Endodermal cell (in vitro differentiated cells): ENCODE measurements around the gene CDH4. TPM values are rescaled to one million over a fixed set of nuclear protein-coding genes. Genes with fewer than 3 reads are reported as not detected.
A peak's percentile ranks its signal among the peaks of the same experiment; 100 is the strongest.

Source experiments
- DNase-seq: peaks from one replicate; pipeline ENCODE4 v3.0.0-alpha.2; 2017
- H3K27ac ChIP-seq: 2 replicates; pipeline ENCODE4 v1.5.1; 2013; ENCODE audit warnings: mild to moderate bottlenecking, low read depth, low read length, moderate library complexity
- H3K27me3 ChIP-seq: 2 replicates; pipeline ENCODE4 v1.6.1; 2013; ENCODE audit warnings: mild to moderate bottlenecking, low read length, moderate library complexity; ENCODE audit not compliant: insufficient read depth, control insufficient read depth, poor library complexity, severe bottlenecking
- H3K36me3 ChIP-seq: 2 replicates; pipeline ENCODE4 v1.7.0; 2013; ENCODE audit warnings: mild to moderate bottlenecking, low read length, moderate library complexity; ENCODE audit not compliant: control insufficient read depth, insufficient read depth
- H3K4me1 ChIP-seq: one replicate; pipeline ENCODE4 v1.7.0; 2013; ENCODE audit warnings: low read length; ENCODE audit not compliant: control insufficient read depth, insufficient read depth
- H3K4me3 ChIP-seq: 2 replicates; pipeline ENCODE4 v1.5.1; 2013; ENCODE audit warnings: mild to moderate bottlenecking, low read length, moderate library complexity
- H3K9ac ChIP-seq: 2 replicates; pipeline ENCODE4 v1.6.1; 2013; ENCODE audit warnings: mild to moderate bottlenecking, low read length, moderate library complexity; ENCODE audit not compliant: poor library complexity, severe bottlenecking; ENCODE audit errors: extremely low read depth
- H3K9me3 ChIP-seq: 2 replicates; pipeline ENCODE4 v1.6.1; 2013; ENCODE audit warnings: mild to moderate bottlenecking, low read length, moderate library complexity; ENCODE audit not compliant: control insufficient read depth
- H3K27ac Mint-ChIP-seq: 2 replicates; pipeline ENCODE4 v1.8.0; 2020; ENCODE audit warnings: mixed read lengths
- H3K27me3 Mint-ChIP-seq: 2 replicates; pipeline ENCODE4 v1.8.0; 2021; ENCODE audit warnings: mild to moderate bottlenecking, mixed read lengths; ENCODE audit not compliant: insufficient read depth
- H3K36me3 Mint-ChIP-seq: 2 replicates; pipeline ENCODE4 v1.8.0; 2020; ENCODE audit warnings: low read depth, mixed read lengths
- H3K4me1 Mint-ChIP-seq: 2 replicates; pipeline ENCODE4 v1.8.0; 2020; ENCODE audit warnings: mixed read lengths
- H3K4me3 Mint-ChIP-seq: 2 replicates; pipeline ENCODE4 v1.8.0; 2020; ENCODE audit warnings: mild to moderate bottlenecking, moderate library complexity, mixed read lengths
- H3K9me3 Mint-ChIP-seq: 2 replicates; pipeline ENCODE4 v1.8.0; 2020; ENCODE audit warnings: mild to moderate bottlenecking, mixed read lengths
- CTCF ChIP-seq: fragments of 200-600 bp; sonication (generic); conservative IDR thresholded peaks from 2 replicates; pipeline ENCODE4 v1.5.0; 2021; ENCODE audit warnings: antibody characterized with exemption, mild to moderate bottlenecking
- WGBS, 2 experiments: methylation state at CpG; one replicate each; pipeline versions ENCODE4 v1.1.5 to v1.1.7; 2013; ENCODE audit warnings: missing lambda C conversion rate in 2 of 2, mixed read lengths in 1 of 2; ENCODE audit not compliant: insufficient coverage in 1 of 2, insufficient read length in 1 of 2; 5-methylcytosine and 5-hydroxymethylcytosine counted together
- total RNA-seq, 2 donors: library from RNA; stranded (reverse); fragmentation: NEBNext Ultra II Directional in 1 of 2; extraction: Animal tissue kit (Norgen Biotek cat#: 25700) in 1 of 2; gene quantifications; 2 replicates in 1 of 2; 3 replicates in 1 of 2; pipeline ENCODE4 v1.2.1, GENCODE V29; 2021

The CDH4 gene
- total RNA-seq, 2 donors from 2014 or later = 1.8 to 5.8 TPM

- Mint-ChIP-seq H3K9me3 (no peaks in the 10 kb centered on the region), H3K27me3 (peaks cover 11% of the 10 kb centered on the region), H3K27ac (no peak overlapping the region), H3K4me1 (peaks cover 2% of the 10 kb centered on the region), H3K36me3 (no peaks in the 10 kb centered on the region), H3K4me3 (no peak overlapping the region)
- no peaks in the 10 kb centered on the region for H3K4me1 ChIP-seq
- H3K27ac ChIP-seq = no peak overlapping the region
- H3K9ac ChIP-seq = no peak overlapping the region
- H3K9me3 ChIP-seq = no peaks in the 10 kb centered on the region
- WGBS, 2 experiments = 94 to 97% methylated on average over 11 to 25 of the region's 25 CpGs
- H3K36me3 ChIP-seq = no peaks in the 10 kb centered on the region
- H3K27me3 ChIP-seq = no peaks in the 10 kb centered on the region
- H3K4me3 ChIP-seq = no peak overlapping the region
- no peak for TF ChIP-seq CTCF
- DNase-seq = peak; percentile 32
These were observed 506.6 kb downstream of the CDH4 start for GRCh38 chr20:61758564-61759200.

- no peak overlapping the region for H3K4me3 Mint-ChIP-seq
- WGBS, 2 experiments = 88 to 89% methylated on average over 14 to 22 of the region's 22 CpGs
These were observed 507.4 kb downstream of the CDH4 start for GRCh38 chr20:61759286-61760065.

GRCh38 chr20:61760321-61760720 is 508.3 kb downstream of the CDH4 start:
- H3K27me3 Mint-ChIP-seq = peaks cover 12% of the 10 kb centered on the region
- WGBS, 2 experiments = 94 to 95% methylated on average over 6 to 11 of the region's 11 CpGs
- Histone ChIP-seq H3K4me1 (no peaks in the 10 kb centered on the region), H3K9me3 (no peaks in the 10 kb centered on the region), H3K27me3 (no peaks in the 10 kb centered on the region), H3K9ac (no peak overlapping the region), H3K27ac (no peak overlapping the region), H3K4me3 (no peak overlapping the region), H3K36me3 (no peaks in the 10 kb centered on the region)
- no peak overlapping the region for H3K4me3 Mint-ChIP-seq
- H3K4me1 Mint-ChIP-seq = no peaks in the 10 kb centered on the region
- no peaks in the 10 kb centered on the region for H3K9me3 Mint-ChIP-seq
- DNase-seq = peak; percentile 22
- TF ChIP-seq CTCF = no peak
- H3K27ac Mint-ChIP-seq = no peak overlapping the region
- no peaks in the 10 kb centered on the region for H3K36me3 Mint-ChIP-seq

More at GRCh38 chr20:61759286-61760065, 507.4 kb downstream of the CDH4 start:
- H3K27me3 ChIP-seq = no peaks in the 10 kb centered on the region
- H3K4me3 ChIP-seq = no peak overlapping the region
- Mint-ChIP-seq H3K9me3 (no peaks in the 10 kb centered on the region), H3K36me3 (no peaks in the 10 kb centered on the region), H3K27me3 (peaks cover 12% of the 10 kb centered on the region), H3K4me1 (no peaks in the 10 kb centered on the region), H3K27ac (no peak overlapping the region)
- no peak for DNase-seq
- no peak overlapping the region for H3K27ac ChIP-seq
- no peak overlapping the region for H3K9ac ChIP-seq
- no peaks in the 10 kb centered on the region for H3K36me3 ChIP-seq
- no peaks in the 10 kb centered on the region for H3K9me3 ChIP-seq
- no peaks in the 10 kb centered on the region for H3K4me1 ChIP-seq
- no peak for TF ChIP-seq CTCF
